Upper lobe of right lung (tissue), 1 donor: Measurements from ENCODE around the gene PTCSC3. TPM values are rescaled to one million over a fixed set of nuclear protein-coding genes. Genes with fewer than 3 reads are reported as not detected.
A peak's percentile ranks its signal among the peaks of the same experiment; 100 is the strongest.

Source experiments
- ATAC-seq: fragments of 200-7000 bp; cut with Tn5 transposase; one replicate; pipeline ENCODE4 v1.9.1; 2020; ENCODE audit warnings: mild to moderate bottlenecking, moderate library complexity
- DNase-seq: peaks from one replicate; pipeline ENCODE4 v3.0.0-alpha.2; 2020
- H3K27ac ChIP-seq: fragments of 200-600 bp; one replicate; pipeline ENCODE4 v1.8.0; 2022
- H3K27me3 ChIP-seq: fragments of 200-600 bp; one replicate; pipeline ENCODE4 v1.8.0; 2022; ENCODE audit warnings: mild to moderate bottlenecking
- H3K36me3 ChIP-seq: fragments of 200-600 bp; one replicate; pipeline ENCODE4 v1.8.0; 2022
- H3K4me1 ChIP-seq: fragments of 200-600 bp; one replicate; pipeline ENCODE4 v1.8.0; 2022
- H3K4me3 ChIP-seq: fragments of 200-600 bp; one replicate; pipeline ENCODE4 v1.8.0; 2022; ENCODE audit warnings: mild to moderate bottlenecking
- H3K9me3 ChIP-seq: fragments of 200-600 bp; one replicate; pipeline ENCODE4 v1.8.0; 2022
- CTCF ChIP-seq: fragments of 200-600 bp; IDR thresholded peaks from one replicate; pipeline ENCODE4 v1.8.0; 2022; ENCODE audit warnings: antibody characterized with exemption
- intact Hi-C: fragments of 100-400 bp; cut with DNase I; formaldehyde crosslinking; loops from one replicate; pipeline ENCODE4 v1.11.0; 2022
- total RNA-seq: library from RNA; stranded (reverse); fragmentation: NEBNext Ultra II Directional; extraction: Animal tissue kit (Norgen Biotek cat#: 25700); gene quantifications from one replicate; pipeline ENCODE4 v1.2.1, GENCODE V29; 2021
- donor health status: DM: no; HTN: yes; CAD: no; lungs with severe emphysema.

The PTCSC3 gene
- total RNA-seq, 1 donor from 2014 or later = 2.8 TPM

GRCh38 chr14:36221112-36221511 is 44.6 kb upstream of the PTCSC3 start:
- DNase-seq (no peak), ATAC-seq (no peak)
- H3K27me3 ChIP-seq = no peaks in the 10 kb centered on the region
- H3K36me3 ChIP-seq = no peaks in the 10 kb centered on the region
- no peaks in the 10 kb centered on the region for H3K4me1 ChIP-seq
- intact Hi-C loops = no loop called here
- H3K9me3 ChIP-seq = no peaks in the 10 kb centered on the region
- TF ChIP-seq CTCF = no peak
- H3K4me3 ChIP-seq = no peak overlapping the region
- no peak overlapping the region for H3K27ac ChIP-seq

DNA sequence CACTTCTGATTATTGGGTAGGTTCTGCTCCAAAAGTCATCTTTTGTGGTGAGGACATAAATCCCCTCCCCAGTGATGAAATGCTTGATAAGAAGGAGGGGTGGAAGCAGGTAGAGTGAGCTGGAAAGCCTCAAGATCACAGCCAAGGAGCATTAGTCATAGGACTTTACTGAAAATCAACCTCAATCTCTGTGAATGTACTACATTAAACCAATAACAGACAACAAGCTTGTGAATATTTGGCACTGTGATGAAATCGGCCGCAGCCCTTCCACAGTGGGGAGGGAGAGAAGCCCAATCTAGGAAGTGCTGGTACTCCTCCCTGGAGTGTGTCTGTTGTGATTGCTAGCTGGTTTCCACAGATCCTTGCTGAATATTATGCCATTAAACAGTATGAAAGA is 41.2 kb upstream of the PTCSC3 start:
- peak overlapping the region; percentile 30 for H3K4me3 ChIP-seq
- H3K27me3 ChIP-seq = no peaks in the 10 kb centered on the region
- intact Hi-C loops = no loop called here
- H3K4me1 ChIP-seq = no peaks in the 10 kb centered on the region
- TF ChIP-seq CTCF = no peak
- ATAC-seq (peak; percentile 91), DNase-seq (peak; percentile 78)
- H3K36me3 ChIP-seq = no peaks in the 10 kb centered on the region
- peak overlapping the region; percentile 73 for H3K27ac ChIP-seq
- H3K9me3 ChIP-seq = no peaks in the 10 kb centered on the region

- H3K27ac ChIP-seq = peak overlapping the region; percentile 73
- ATAC-seq (peak; percentile 65), DNase-seq (no peak)
These were observed 40.5 kb upstream of the PTCSC3 start for GRCh38 chr14:36217027-36217426.

DNA sequence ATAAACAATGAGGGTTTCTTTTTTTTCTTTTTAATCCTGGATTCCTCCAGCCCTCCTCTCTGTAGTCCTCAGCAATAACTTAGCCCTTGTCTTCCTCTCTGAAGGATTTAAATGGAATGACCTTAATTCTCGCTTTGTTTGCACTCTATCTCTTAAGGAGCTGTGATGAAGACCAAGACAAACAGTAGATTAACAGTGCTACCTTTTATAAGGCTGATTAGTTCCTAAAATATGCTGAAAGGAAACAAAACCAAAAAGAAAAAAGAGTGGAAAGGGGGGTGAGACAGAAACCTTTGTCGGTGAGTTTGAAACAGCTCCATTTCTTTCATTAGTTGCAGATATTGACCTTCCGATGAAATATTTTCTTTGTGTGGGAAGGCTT is 38.7 kb upstream of the PTCSC3 start:
- H3K4me1 ChIP-seq = no peaks in the 10 kb centered on the region
- intact Hi-C loops = no loop called here
- peak overlapping the region; percentile 73 for H3K27ac ChIP-seq
- peak overlapping the region; percentile 30 for H3K4me3 ChIP-seq
- no peaks in the 10 kb centered on the region for H3K27me3 ChIP-seq
- ATAC-seq = peak; percentile 46
- H3K36me3 ChIP-seq = no peaks in the 10 kb centered on the region
- TF ChIP-seq CTCF = no peak
- no peaks in the 10 kb centered on the region for H3K9me3 ChIP-seq
- no peak for DNase-seq

More at GRCh38 chr14:36217027-36217426, 40.5 kb upstream of the PTCSC3 start:
- Histone ChIP-seq H3K9me3 (no peaks in the 10 kb centered on the region), H3K36me3 (no peaks in the 10 kb centered on the region), H3K27me3 (no peaks in the 10 kb centered on the region), H3K4me3 (peak overlapping the region; percentile 30), H3K4me1 (no peaks in the 10 kb centered on the region)
- intact Hi-C loops = no loop called here
- no peak for TF ChIP-seq CTCF

GRCh38 chr14:36214476-36215216 is 38.1 kb upstream of the PTCSC3 start:
- no peak for TF ChIP-seq CTCF
- Histone ChIP-seq H3K27me3 (no peaks in the 10 kb centered on the region), H3K27ac (peak overlapping the region; percentile 73), H3K36me3 (no peaks in the 10 kb centered on the region), H3K4me3 (no peak overlapping the region), H3K9me3 (no peaks in the 10 kb centered on the region), H3K4me1 (no peaks in the 10 kb centered on the region)
- ATAC-seq = no peak
- intact Hi-C loops = no loop called here
- DNase-seq = no peak

DNA sequence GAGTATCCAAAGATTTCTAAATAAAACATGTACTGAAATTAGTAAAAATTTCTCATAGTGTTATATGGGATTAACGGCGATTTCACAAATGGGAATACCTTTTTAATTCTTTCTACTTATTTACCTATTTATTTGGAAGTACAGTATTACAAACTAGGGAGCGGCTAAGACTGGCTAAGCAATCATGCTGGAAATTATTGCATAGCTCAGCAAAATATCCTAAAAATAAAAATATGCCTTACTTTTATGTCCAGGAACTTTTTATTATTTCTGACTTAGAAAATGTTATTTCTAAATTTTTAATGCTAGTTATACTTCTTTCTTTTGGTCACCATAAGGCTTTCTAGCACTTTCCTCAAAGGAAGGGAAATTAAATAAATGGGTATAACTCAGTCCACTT is 36.5 kb upstream of the PTCSC3 start:
- Histone ChIP-seq H3K4me1 (no peaks in the 10 kb centered on the region), H3K9me3 (no peaks in the 10 kb centered on the region), H3K36me3 (no peaks in the 10 kb centered on the region), H3K27me3 (no peaks in the 10 kb centered on the region), H3K27ac (no peak overlapping the region), H3K4me3 (no peak overlapping the region)
- no peak for DNase-seq
- ATAC-seq = no peak
- no peak for TF ChIP-seq CTCF
- intact Hi-C loops = no loop called here
